IPS-15b (cell line): ENCODE data around the gene SNAI3.

Experiments
- H3K27me3 ChIP-seq: one replicate; pipeline ENCODE4 v1.6.1; 2013; ENCODE audit warnings: low read length; ENCODE audit not compliant: control insufficient read depth, insufficient read depth
- H3K36me3 ChIP-seq: one replicate; pipeline ENCODE4 v1.6.1; 2013; ENCODE audit warnings: low read length; ENCODE audit not compliant: control insufficient read depth, insufficient read depth
- H3K4me1 ChIP-seq: one replicate; pipeline ENCODE4 v1.6.1; 2013; ENCODE audit warnings: mild to moderate bottlenecking, low read length; ENCODE audit not compliant: control insufficient read depth, insufficient read depth
- H3K4me3 ChIP-seq: one replicate; pipeline ENCODE4 v1.5.1; 2013; ENCODE audit warnings: low read depth, low read length
- H3K9ac ChIP-seq: one replicate; pipeline ENCODE4 v1.6.1; 2013; ENCODE audit warnings: low read depth, mild to moderate bottlenecking, low read length
- H3K9me3 ChIP-seq: one replicate; pipeline ENCODE4 v1.6.1; 2013; ENCODE audit warnings: mild to moderate bottlenecking, low read length; ENCODE audit not compliant: control insufficient read depth, insufficient read depth

SNAI3 gene

DNA sequence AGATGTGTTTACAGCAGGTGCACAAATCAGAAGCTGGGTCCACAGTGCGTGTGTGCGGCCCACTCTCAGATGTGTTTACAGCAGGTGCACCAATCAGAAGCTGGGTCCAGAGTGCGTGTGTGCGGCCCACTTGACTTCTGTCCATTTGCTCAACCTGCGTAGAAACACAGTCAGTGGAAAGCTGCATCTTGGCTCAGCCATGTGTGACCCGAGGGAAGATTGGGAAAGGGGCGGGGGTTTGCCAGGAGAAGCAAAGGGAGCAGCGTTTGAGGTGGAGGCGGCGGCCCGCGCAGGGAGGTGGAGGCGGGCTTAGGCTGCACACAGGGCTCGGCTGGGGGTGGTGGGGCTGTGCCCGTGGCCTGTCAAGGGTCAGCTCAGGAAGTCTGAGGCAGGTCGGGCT lies 24.2 kb upstream of the SNAI3 start:
- Histone ChIP-seq H3K9me3 (no peaks in the 10 kb centered on the region), H3K36me3 (peaks cover 24% of the 10 kb centered on the region), H3K9ac (no peak overlapping the region), H3K4me1 (peaks cover 4% of the 10 kb centered on the region), H3K27me3 (no peaks in the 10 kb centered on the region), H3K4me3 (no peak overlapping the region)

DNA sequence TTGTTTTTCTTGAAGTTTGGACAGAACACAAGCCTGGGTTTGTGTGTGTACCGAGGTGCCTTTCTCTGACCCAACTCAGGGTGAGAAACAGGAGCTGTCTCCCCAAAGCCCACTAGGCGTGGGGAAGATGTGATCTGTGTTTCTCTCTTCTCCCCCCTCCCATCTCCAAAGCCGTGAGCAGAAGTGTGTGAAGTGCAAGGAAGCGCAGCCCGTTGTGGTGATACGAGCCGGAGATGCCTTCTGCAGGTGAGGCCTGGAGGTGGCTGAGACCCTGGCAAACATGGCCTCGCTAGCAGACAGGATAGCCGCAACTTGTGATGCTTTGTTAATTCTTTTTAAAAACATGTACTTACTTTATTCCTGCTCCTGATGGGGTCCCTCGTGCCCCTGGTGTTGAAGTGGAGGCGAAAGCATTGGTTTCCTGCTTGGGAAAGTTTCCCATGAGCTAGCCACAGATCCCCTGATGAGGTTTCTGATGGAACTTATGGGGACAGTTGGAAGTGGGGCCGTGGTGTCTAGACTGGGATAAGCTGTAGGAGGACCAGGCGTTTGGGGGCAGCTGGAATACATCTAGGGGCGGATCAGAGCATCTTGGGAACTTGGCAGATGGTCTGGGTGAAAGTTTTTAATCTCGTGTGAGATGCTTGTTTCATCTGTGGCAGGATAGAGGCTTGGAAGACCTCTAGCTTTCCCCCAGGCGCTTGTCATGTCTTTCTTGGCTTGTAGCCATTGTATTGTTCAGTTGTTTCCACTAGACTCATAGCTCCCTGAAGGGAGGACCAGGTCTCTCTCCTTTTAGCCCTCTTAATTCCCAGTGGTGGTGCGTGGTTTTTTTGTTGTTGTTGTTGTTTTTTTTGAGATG lies 20.9 kb upstream of the SNAI3 start:
- Histone ChIP-seq H3K36me3 (peaks cover 4% of the 10 kb centered on the region), H3K9me3 (no peaks in the 10 kb centered on the region), H3K4me1 (peaks cover 4% of the 10 kb centered on the region), H3K27me3 (no peaks in the 10 kb centered on the region), H3K4me3 (peak overlapping the region; percentile 98), H3K9ac (peak overlapping the region; percentile 74)

DNA sequence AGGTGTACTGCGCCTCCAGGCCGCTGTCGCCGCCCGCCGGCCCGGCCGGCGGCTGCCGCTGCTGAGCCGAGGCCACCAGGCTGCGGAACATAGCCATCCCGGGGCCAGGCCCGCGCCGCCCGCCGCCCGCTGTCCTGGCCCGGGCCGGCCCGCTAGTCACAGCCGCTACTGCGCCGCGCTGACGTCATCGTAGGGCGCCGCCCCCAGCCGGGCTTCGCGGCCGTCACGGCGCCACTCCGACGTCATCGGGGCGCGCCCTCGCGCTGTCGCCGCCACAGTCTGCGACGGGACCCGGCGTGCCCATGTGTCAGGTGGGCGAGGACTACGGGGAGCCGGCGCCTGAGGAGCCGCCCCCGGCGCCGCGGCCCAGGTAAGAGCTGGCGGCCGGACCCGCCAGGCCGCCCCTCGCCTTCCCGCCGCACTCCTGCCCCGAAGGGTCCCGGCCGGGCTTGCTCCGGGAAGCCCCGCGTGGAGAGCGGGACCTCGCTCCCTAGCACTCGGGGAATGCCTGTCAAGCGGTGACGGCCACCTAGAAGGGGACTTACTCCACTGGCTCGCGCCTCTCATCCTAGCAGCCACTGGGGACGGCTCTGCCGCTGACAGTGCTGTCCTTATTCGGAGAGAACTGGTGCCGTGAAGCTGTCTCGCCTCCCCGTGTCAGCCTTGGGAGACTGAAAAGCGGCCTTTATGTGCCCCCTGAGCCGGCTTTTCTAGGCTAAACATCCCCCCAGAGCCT lies 20.1 kb upstream of the SNAI3 start, which contains the start of the genes CTU2 and RNF166:
Gene CTU2 (plus strand): TSS at position 275 of the 736 bp plus-strand sequence. CDS start 28 bp downstream, at position 303.
Gene RNF166 (minus strand): TSS at position 180 of the 736 bp plus-strand sequence. CDS start 83 bp downstream, at position 97.
- no peaks in the 10 kb centered on the region for H3K27me3 ChIP-seq
- H3K4me3 ChIP-seq: peak within 1 kb of the TSS; percentile 98
- no peaks in the 10 kb centered on the region for H3K9me3 ChIP-seq
- peak within 1 kb of the TSS; percentile 74 for H3K9ac ChIP-seq
- H3K36me3 ChIP-seq: peaks cover 4% of the 10 kb centered on the region
- peaks cover 4% of the 10 kb centered on the region for H3K4me1 ChIP-seq

DNA sequence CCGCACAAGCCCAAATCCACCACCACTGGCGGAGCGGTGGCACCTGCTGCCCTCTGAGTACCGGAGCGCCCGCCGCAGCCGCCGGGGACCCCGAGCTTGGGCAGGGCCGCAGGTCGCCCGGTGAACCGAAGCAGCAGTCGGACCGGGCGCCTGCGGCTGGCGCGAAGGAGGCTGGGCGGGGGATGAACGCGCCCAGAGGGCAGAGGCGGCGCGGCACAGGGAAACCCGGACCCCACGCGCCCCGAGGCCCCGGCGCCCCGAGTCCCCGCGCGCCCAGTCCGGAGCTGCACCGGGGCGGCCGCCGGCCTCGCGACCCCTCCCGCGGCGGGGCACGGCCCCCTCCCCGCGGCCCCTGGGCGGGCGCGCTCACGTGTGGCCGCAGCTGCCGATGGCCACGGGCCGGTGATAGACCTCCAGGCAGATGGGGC lies 19.5 kb upstream of the SNAI3 start:
- Histone ChIP-seq H3K4me3 (peak overlapping the region; percentile 98), H3K9ac (peak overlapping the region; percentile 54), H3K4me1 (peaks cover 4% of the 10 kb centered on the region), H3K36me3 (peaks cover 4% of the 10 kb centered on the region), H3K9me3 (no peaks in the 10 kb centered on the region), H3K27me3 (no peaks in the 10 kb centered on the region)

DNA sequence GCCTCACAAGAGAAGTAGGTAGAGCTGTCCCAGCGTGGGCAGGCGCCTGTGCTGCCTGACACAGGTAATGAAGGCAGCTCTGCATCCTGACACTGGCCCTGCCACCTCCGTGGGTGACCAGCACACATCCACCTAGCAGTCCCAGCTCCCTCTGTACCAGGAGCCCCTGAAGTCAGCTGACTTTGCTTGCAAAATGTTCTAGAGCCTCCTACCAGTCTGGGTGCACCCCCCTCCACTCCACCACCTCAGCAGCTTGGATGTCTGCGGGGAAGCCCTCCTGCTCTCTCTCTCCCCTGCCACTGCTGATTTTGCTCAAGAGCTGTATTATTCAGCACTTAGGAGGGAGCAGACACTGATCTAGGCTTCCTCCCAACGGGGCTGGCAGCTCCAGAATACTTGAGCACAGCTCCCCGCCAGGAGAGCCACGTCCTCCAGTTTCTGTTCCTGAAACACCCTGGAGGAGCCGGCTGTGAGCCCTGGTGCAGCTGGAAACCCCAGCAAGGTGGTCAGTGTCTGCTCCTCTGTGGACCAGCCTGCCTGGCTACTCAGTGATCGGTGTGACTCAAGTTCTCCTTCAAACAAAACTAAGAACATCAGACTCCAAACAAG lies 18.9 kb upstream of the SNAI3 start:
- Histone ChIP-seq H3K4me1 (peaks cover 4% of the 10 kb centered on the region), H3K4me3 (peak overlapping the region; percentile 98), H3K9me3 (no peaks in the 10 kb centered on the region), H3K9ac (peak overlapping the region; percentile 54), H3K36me3 (peaks cover 10% of the 10 kb centered on the region), H3K27me3 (no peaks in the 10 kb centered on the region)

DNA sequence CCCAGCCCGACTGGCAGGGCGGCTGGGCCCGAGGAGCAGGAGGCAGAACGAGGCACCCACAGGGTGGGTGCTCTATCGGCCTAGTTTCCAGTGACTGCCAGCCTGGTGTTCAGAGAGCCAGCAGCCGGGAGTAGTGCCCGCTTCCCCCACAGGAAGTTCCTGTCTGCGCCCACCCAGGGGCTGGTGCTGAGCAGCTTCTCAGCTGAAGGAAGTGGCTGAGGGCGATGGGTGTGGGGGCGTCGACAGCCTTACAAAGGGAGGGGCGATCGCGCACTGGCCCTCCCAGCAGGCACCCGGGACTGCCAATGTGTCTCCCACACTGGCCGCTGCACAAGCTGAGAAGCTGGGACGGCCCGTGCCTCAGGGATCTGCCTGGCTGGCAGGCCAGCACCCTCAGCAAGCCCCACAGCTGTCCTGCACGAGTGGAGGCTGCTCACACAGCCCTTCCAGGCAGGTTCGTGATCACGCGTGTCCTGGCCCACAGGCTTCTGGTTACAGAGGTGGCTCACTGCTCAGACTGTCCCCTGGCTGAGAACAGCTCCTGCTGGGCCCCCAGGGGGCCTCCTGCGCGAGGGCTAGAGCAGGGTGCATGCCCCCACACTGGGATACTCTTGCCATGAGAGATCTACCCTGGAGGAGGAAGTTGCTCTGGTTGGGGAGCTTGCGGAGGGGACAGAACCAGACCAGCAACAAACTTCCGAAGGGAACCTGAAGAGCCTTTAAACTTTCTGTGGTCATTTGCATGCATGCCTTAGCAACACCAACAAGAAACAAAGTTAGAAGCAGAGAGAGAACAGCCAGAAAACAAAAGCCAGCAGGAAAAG lies 17.4 kb upstream of the SNAI3 start:
- H3K4me3 ChIP-seq: no peak overlapping the region
- peaks cover 11% of the 10 kb centered on the region for H3K36me3 ChIP-seq
- H3K9me3 ChIP-seq: no peaks in the 10 kb centered on the region
- H3K9ac ChIP-seq: no peak overlapping the region
- peaks cover 4% of the 10 kb centered on the region for H3K4me1 ChIP-seq
- H3K27me3 ChIP-seq: no peaks in the 10 kb centered on the region

DNA sequence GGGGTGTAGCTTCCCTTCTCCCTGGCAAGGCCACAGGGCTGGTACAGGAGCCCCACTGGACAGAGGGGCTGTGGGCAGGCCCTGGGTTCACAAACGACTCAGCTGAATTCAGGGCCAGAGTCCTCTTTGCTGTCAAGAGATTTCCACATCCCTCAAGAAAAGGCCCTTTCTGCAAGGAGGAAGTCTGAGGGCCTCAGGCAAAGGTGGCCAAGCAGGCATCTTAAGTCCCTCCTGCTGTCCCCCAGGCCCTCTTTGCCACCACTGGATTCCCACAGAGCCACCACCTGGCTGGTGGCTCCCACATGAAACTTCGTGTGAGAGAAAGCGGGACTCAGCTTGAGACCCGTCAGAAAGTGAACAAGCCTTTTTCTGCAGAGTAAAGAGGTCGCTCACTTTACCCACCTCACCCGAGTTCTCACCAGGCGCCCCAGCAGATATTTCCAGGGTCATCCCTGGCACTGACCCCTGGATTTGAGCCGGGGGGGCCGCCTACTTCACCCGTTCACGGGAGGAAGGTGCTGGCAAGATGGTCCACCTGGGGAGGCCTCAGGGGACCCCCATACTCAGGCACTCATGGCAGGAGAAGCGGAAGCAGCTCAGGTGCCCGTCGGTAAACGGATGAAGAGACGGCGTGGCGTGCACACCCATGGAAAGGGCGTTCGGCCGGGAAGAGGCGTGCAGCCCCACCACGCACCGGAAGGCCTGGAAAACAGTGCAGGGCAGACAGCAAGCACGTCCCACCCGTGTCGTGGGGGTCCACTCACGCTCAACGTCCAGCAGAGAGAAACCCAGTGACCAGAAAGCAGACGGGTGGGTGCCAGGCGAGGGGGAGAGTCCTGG lies 16.3 kb upstream of the SNAI3 start:
- peaks cover 14% of the 10 kb centered on the region for H3K36me3 ChIP-seq
- H3K4me3 ChIP-seq: no peak overlapping the region
- H3K4me1 ChIP-seq: peaks cover 4% of the 10 kb centered on the region
- no peaks in the 10 kb centered on the region for H3K27me3 ChIP-seq
- H3K9me3 ChIP-seq: no peaks in the 10 kb centered on the region
- H3K9ac ChIP-seq: no peak overlapping the region

DNA sequence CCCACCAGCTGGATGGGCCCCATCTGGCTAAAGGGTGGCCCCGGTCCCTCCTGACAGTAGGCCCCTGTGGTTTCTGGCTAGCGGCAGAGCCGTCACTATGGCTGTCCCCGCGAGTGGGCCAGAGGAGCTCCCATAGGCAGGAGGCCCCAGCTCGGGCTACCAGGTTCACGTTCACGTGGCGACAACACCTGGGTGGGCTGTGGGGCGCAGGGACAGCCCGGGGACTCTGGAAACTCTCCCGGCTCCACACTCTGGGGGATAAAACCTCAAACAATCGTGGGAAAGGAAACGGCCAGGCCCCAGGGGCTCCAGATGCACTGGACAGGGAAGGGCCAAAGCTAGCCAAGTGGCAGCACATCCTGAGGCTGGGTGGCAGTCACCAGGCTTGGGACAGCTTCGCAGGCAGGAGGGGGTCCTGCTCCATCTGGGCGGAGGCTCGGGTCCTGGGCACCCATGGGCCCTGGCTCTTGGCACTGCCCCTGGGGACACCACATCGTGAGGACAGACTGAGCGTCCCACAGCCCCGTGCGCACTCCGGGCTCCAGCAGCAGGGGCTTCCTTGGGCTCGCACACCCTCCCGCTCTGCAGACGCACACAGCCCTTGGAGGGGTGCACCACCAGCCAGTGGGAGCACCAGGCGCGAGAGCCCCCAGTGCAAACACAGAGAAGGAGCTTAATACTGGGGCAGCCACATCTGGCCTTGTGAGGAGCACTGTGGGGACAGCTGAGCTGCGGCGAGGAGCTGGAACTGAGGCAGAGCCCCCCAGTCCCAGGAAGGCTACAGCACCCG lies 15.5 kb upstream of the SNAI3 start:
- Histone ChIP-seq H3K4me3 (no peak overlapping the region), H3K4me1 (no peaks in the 10 kb centered on the region), H3K9ac (no peak overlapping the region), H3K36me3 (peaks cover 21% of the 10 kb centered on the region), H3K9me3 (no peaks in the 10 kb centered on the region), H3K27me3 (no peaks in the 10 kb centered on the region)

DNA sequence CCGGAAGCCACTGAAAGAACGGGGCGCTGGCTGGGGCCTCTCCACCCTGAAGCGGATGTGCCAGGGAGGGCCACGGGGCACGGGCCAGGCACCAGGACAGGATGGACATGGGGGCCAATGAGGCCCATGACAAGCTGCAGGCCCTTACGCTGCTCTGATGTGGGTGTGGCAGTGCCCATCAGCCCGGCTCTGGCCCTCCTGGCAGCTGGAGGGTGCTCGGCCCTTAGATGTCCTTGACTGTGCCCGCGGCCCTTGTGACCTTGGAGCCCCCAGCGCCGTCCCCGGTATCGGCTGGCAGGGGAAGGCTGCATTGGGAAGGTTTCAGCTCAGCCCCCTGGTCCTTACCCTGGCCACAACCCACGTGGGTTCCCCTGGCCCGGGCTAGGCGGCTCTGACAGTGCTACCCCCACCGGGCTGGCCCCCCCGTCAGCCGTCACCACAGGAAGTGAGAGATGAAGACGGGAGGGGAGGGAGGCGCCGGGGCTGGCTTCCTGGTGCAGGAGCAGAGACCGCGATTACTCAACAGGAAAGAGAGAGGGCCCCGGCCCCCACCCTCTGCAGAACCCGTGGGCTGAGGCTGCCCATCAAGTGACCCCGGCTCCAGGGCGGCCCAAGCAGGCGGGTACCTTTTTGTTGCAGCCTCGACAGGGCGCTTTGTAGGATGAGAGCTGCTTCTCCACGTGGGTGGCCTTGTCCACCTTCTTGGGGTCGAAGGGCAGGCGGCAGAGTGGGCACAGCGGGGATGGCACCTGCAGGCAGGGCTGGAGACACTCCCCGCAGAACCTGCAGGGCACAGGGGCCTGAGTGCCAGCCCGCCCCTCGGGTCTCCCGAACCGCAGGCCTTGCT lies 14.6 kb upstream of the SNAI3 start:
- Histone ChIP-seq H3K27me3 (no peaks in the 10 kb centered on the region), H3K9me3 (no peaks in the 10 kb centered on the region), H3K36me3 (peaks cover 24% of the 10 kb centered on the region), H3K4me1 (no peaks in the 10 kb centered on the region), H3K9ac (no peak overlapping the region), H3K4me3 (no peak overlapping the region)
